OCI-LY7 (cell line): ENCODE results near the gene ZRSR2. TPM values are rescaled to one million over a fixed set of nuclear protein-coding genes. Genes with fewer than 3 reads are reported as not detected.

Experiments
- BruUV-seq: library from RNA; stranded (reverse); fragments of 400-500 nt; replicated peaks from 2 replicates; lab custom pipeline; 2021; lab: Mats Ljungman, UMichigan
- CTCF ChIA-PET: fragments of 300-600 bp; sonication (Branson Sonifier 250); formaldehyde crosslinking; loops from one replicate; lab custom pipeline; 2022; ENCODE audit warnings: antibody characterized with exemption; ENCODE audit not compliant: unreplicated experiment; lab: Charles Lee
- POLR2A ChIA-PET: fragments of 300-600 bp; sonication (Branson Sonifier 250); formaldehyde crosslinking; loops from one replicate; lab custom pipeline; 2022; ENCODE audit warnings: antibody characterized with exemption; lab: Charles Lee
- DNase-seq: peaks from one replicate; pipeline ENCODE4 v3.0.0-alpha.2; 2015; ENCODE audit warnings: low spot score
- H2AFZ ChIP-seq: fragments of 200-600 bp; sonication (generic), shearing (Covaris generic); 2 replicates; pipeline ENCODE4 v1.6.1; 2014; ENCODE audit warnings: mild to moderate bottlenecking, antibody characterized with exemption, low read length, moderate library complexity
- H3K27ac ChIP-seq: fragments of 200-600 bp; sonication (generic); 2 replicates; pipeline ENCODE4 v1.5.1; 2014; ENCODE audit warnings: mixed run types, low read depth, mild to moderate bottlenecking, moderate library complexity, low read length, inconsistent platforms; ENCODE audit not compliant: poor library complexity, severe bottlenecking
- H3K36me3 ChIP-seq: fragments of 200-600 bp; sonication (generic); 2 replicates; pipeline ENCODE4 v1.6.1; 2014; ENCODE audit warnings: mild to moderate bottlenecking, antibody characterized with exemption, low read length, moderate library complexity, mixed read lengths; ENCODE audit not compliant: insufficient read depth
- H3K4me1 ChIP-seq: fragments of 200-600 bp; sonication (generic); 2 replicates; pipeline ENCODE4 v1.5.1; 2014; ENCODE audit warnings: mild to moderate bottlenecking, low read length; ENCODE audit not compliant: insufficient read depth, poor library complexity, severe bottlenecking
- H3K4me2 ChIP-seq: fragments of 200-600 bp; sonication (generic); 2 replicates; pipeline ENCODE4 v1.6.1; 2014; ENCODE audit warnings: mild to moderate bottlenecking, low read length
- H3K4me3 ChIP-seq: fragments of 200-600 bp; sonication (generic); 2 replicates; pipeline ENCODE4 v1.5.1; 2014; ENCODE audit warnings: mild to moderate bottlenecking, low read depth, low read length; ENCODE audit not compliant: poor library complexity, severe bottlenecking
- H3K79me2 ChIP-seq: fragments of 200-600 bp; sonication (generic); 2 replicates; pipeline ENCODE4 v1.6.1; 2016; ENCODE audit warnings: low read depth, mild to moderate bottlenecking, low read length, moderate library complexity, mixed read lengths; ENCODE audit not compliant: insufficient read depth
- H3K9me2 ChIP-seq: fragments of 200-600 bp; sonication (generic); 2 replicates; pipeline ENCODE4 v1.6.1; 2016; ENCODE audit warnings: mild to moderate bottlenecking, low read length, mixed read lengths; ENCODE audit not compliant: insufficient read depth
- H3K9me3 ChIP-seq: fragments of 200-600 bp; sonication (generic); 2 replicates; pipeline ENCODE4 v1.6.1; 2014; ENCODE audit warnings: mild to moderate bottlenecking, mixed run types, low read length, mixed read lengths
- H4K20me1 ChIP-seq: fragments of 200-600 bp; sonication (generic); 2 replicates; pipeline ENCODE4 v1.6.1; 2014; ENCODE audit warnings: mild to moderate bottlenecking, antibody characterized with exemption, low read length, moderate library complexity, mixed read lengths; ENCODE audit not compliant: insufficient read depth
- EZH2phosphoT487 ChIP-seq: fragments of 200-600 bp; sonication (generic); IDR thresholded peaks from 2 replicates; pipeline ENCODE4 v1.6.1; 2018; ENCODE audit warnings: low read depth, borderline replicate concordance, mild to moderate bottlenecking, mixed run types, antibody characterized with exemption, low read length, moderate library complexity, mixed read lengths
- intact Hi-C: fragments of 100-400 bp; cut with micrococcal nuclease; formaldehyde crosslinking; loops from one replicate; pipeline ENCODE4 v1.10.0; 2022; ENCODE audit not compliant: unreplicated experiment
- total RNA-seq, 2 experiments: library from RNA; depleted of rRNA in 1 of 2; stranded (reverse); fragments of >200 nt in 1 of 2; shearing (Covaris generic) in 1 of 2; gene quantifications; 2 replicates each; pipeline ENCODE4 v1.2.3, GENCODE V29; 2014 to 2022
- TF ChIP-seq, protein P1 (sequence below): fragments of 200-600 bp; sonication (generic); conservative IDR thresholded peaks from 2 replicates; pipeline ENCODE4 v1.5.1; 2014; ENCODE audit warnings: mild to moderate bottlenecking, antibody characterized with exemption, low read length, moderate library complexity, mixed read lengths

The ZRSR2 gene
- total RNA-seq, 2 experiments from 2014 or later, result 6.2 to 14.0 TPM

DNA sequence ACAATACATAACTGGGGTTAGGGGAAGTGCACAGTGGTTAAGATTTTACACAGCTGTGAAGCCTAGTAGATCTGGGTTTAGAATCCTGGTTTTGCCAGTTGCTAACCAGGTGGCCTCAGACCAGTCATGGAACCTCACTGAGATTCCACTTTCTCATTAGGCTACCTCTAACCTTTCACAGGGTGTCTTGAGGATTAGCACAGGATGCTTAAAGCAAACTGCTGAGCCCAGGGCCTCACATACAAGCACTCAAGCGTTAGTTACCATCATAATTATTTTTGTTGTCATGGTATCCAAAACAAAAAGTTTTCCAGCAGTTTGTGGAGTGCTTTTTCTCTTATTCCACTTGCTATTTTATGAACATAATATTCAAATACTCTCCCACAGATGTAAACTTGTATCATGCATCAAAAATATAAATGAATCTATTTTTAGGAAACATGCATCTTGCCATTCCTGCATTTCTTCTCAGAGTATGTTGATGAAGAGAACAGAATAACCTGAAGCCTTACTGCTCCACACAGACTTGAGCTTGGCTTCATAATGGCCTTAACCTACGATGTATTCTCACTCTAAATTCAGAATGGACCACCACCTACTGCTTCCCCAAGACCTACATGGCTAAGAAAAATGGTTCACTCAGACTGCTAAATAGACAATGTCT is 51.7 kb downstream of the ZRSR2 start:
- Histone ChIP-seq H3K36me3 (peaks cover 84% of the 10 kb centered on the region), H3K4me3 (no peak overlapping the region), H3K79me2 (no peaks in the 10 kb centered on the region; the same call in 1 of the 2 replicates), H3K4me1 (no peaks in the 10 kb centered on the region), H2AFZ (no peak overlapping the region), H3K9me2 (no peaks in the 10 kb centered on the region), H3K9me3 (no peaks in the 10 kb centered on the region), H3K27ac (no peak overlapping the region), H3K4me2 (no peak overlapping the region), H4K20me1 (no peaks in the 10 kb centered on the region)
- TF ChIP-seq EZH2phosphoT487, result no peak
- TF ChIP-seq, protein P1, sequence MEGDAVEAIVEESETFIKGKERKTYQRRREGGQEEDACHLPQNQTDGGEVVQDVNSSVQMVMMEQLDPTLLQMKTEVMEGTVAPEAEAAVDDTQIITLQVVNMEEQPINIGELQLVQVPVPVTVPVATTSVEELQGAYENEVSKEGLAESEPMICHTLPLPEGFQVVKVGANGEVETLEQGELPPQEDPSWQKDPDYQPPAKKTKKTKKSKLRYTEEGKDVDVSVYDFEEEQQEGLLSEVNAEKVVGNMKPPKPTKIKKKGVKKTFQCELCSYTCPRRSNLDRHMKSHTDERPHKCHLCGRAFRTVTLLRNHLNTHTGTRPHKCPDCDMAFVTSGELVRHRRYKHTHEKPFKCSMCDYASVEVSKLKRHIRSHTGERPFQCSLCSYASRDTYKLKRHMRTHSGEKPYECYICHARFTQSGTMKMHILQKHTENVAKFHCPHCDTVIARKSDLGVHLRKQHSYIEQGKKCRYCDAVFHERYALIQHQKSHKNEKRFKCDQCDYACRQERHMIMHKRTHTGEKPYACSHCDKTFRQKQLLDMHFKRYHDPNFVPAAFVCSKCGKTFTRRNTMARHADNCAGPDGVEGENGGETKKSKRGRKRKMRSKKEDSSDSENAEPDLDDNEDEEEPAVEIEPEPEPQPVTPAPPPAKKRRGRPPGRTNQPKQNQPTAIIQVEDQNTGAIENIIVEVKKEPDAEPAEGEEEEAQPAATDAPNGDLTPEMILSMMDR, result no peak
- BruUV-seq, result no TSS peak
- ChIA-PET CTCF (no interaction called here), POLR2A (interaction anchor here (0.9 kb wide), 1 partner anchor 52 kb away, joined by 3 read pairs; the partner anchor contains the start of gene ZRSR2)
- DNase-seq, result no peak
- intact Hi-C loops, result no loop called here

GRCh38 chrX:15843960-15844359 is 53.7 kb downstream of the ZRSR2 start:
- no TSS peak for BruUV-seq
- DNase-seq, result no peak
- POLR2A ChIA-PET, result interaction anchor here (0.6 to 0.7 kb wide), 2 partner anchors 939 to 995 kb away, joined by 3 read pairs; no protein-coding TSS in a partner anchor
- intact Hi-C loops, result no loop called here
- no peak overlapping the region for H3K4me2 ChIP-seq
- H3K4me1 ChIP-seq, result no peaks in the 10 kb centered on the region
- peaks cover 4% of the 10 kb centered on the region; the same call in 1 of the 2 replicates for H3K79me2 ChIP-seq
- CTCF ChIA-PET, result no interaction called here
- H2AFZ ChIP-seq, result no peak overlapping the region
- no peak for TF ChIP-seq EZH2phosphoT487
- TF ChIP-seq, protein P1, result no peak
- no peaks in the 10 kb centered on the region for H3K9me2 ChIP-seq
- peaks cover 88% of the 10 kb centered on the region for H3K36me3 ChIP-seq
- H3K4me3 ChIP-seq, result no peak overlapping the region
- no peak overlapping the region for H3K27ac ChIP-seq
- H4K20me1 ChIP-seq, result no peaks in the 10 kb centered on the region
- H3K9me3 ChIP-seq, result no peaks in the 10 kb centered on the region

DNA sequence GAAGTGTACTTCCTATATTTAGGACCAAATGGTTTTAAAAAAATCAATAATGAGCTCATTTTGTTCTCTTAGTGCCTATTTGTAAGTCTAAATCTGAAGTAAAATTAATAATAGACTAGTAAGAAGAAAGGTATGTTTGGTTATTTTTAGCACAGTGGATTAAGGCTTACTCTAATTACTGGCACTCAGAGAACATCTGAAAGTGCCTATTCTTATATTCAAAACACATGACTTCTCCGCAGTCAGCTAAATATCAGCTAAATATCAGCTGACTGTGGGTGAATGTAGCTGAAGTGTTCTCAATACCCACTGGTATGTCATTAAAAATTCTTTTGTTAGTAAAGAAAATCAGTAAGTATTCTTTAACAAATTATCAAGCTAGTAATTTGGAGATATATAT is 58.3 kb downstream of the ZRSR2 start:
- ChIA-PET CTCF (no interaction called here), POLR2A (interaction anchor here (0.6 to 1.2 kb wide), 3 partner anchors 19 to 69 kb away, joined by 3 read pairs; no protein-coding TSS in a partner anchor)
- DNase-seq, result no peak
- intact Hi-C loops, result no loop called here
- Histone ChIP-seq H3K79me2 (peaks cover 19% of the 10 kb centered on the region; the same call in 1 of the 2 replicates), H2AFZ (no peak overlapping the region), H3K36me3 (peaks cover 76% of the 10 kb centered on the region), H3K4me2 (no peak overlapping the region), H4K20me1 (no peaks in the 10 kb centered on the region), H3K9me3 (no peaks in the 10 kb centered on the region), H3K4me1 (peaks cover 16% of the 10 kb centered on the region), H3K27ac (no peak overlapping the region), H3K9me2 (no peaks in the 10 kb centered on the region), H3K4me3 (no peak overlapping the region)
- TF ChIP-seq, protein P1, result no peak
- BruUV-seq, result no TSS peak
